Breast epithelium (tissue), 4 donors: ENCODE data around the gene EIF3L. TPM values are rescaled to one million over a fixed set of nuclear protein-coding genes. Genes with fewer than 3 reads are reported as not detected.
A peak's percentile ranks its signal among the peaks of the same experiment; 100 is the strongest.

ENCODE experiments used
- DNase-seq, 2 donors: peaks; one replicate each; pipeline ENCODE4 v3.0.0-alpha.2; 2019; ENCODE audit warnings: low spot score in 2 of 2
- H3K27ac ChIP-seq, 2 donors: fragments of 200-600 bp; sonication (generic) in 1 of 2; one replicate each; pipeline ENCODE4 v1.5.1; 2016 to 2019; ENCODE audit warnings: mild to moderate bottlenecking in 1 of 2
- H3K27me3 ChIP-seq, 2 donors: fragments of 200-600 bp; sonication (generic) in 1 of 2; one replicate each; pipeline versions ENCODE4 v1.5.1 to v1.6.0; 2017 to 2019; ENCODE audit warnings: control low read depth in 1 of 2, mild to moderate bottlenecking in 1 of 2
- H3K36me3 ChIP-seq: fragments of 200-600 bp; one replicate; pipeline ENCODE4 v1.5.1; 2019
- H3K4me1 ChIP-seq, 2 donors: fragments of 200-600 bp; sonication (generic); one replicate each; pipeline ENCODE4 v1.5.1; 2016 to 2019; ENCODE audit warnings: control low read depth in 1 of 2
- H3K4me3 ChIP-seq, 3 donors: fragments of 200-600 bp; sonication (generic); 1 replicate in 2 of 3; 2 replicates in 1 of 3; pipeline ENCODE4 v1.5.1; 2016 to 2019; ENCODE audit warnings: mild to moderate bottlenecking in 3 of 3, moderate library complexity in 2 of 3
- H3K9me3 ChIP-seq, 2 donors: fragments of 200-600 bp; sonication (generic) in 1 of 2; one replicate each; pipeline ENCODE4 v1.5.1; 2016 to 2019; ENCODE audit warnings: control low read depth in 1 of 2
- CTCF ChIP-seq, 3 donors: fragments of 450-650 bp; IDR thresholded peaks; one replicate each; pipeline ENCODE4 v1.5.1; 2016 to 2017; ENCODE audit warnings: antibody characterized with exemption in 3 of 3, mild to moderate bottlenecking in 3 of 3, moderate library complexity in 3 of 3
- POLR2A ChIP-seq: fragments of 450-650 bp; IDR thresholded peaks from one replicate; pipeline ENCODE4 v1.6.1; 2016; ENCODE audit warnings: antibody characterized with exemption, mild to moderate bottlenecking, moderate library complexity
- POLR2AphosphoS5 ChIP-seq, 3 donors: sonication (generic); formaldehyde crosslinking; IDR thresholded peaks; one replicate each; pipeline ENCODE4 v1.6.1; 2017; ENCODE audit warnings: antibody characterized with exemption in 3 of 3
- intact Hi-C: fragments of 100-400 bp; cut with DNase I; formaldehyde crosslinking; loops from one replicate; pipeline ENCODE4 v1.15.1; 2023; ENCODE audit warnings: low total_unique reads
- total RNA-seq, 3 donors: library from RNA; depleted of rRNA; stranded (reverse); fragments of >200 nt; gene quantifications; one replicate each; pipeline ENCODE4 v1.1.0, GENCODE V29; 2016

The EIF3L gene
- total RNA-seq, 3 donors from 2014 or later: 471 to 569 (median 490) TPM

GRCh38 chr22:37906364-37907008, 57.3 kb downstream of the EIF3L start:
- Histone ChIP-seq H3K27me3 (no peaks in the 10 kb centered on the region), H3K27ac (peak overlapping the region; percentile 86 to 96), H3K9me3 (no peaks in the 10 kb centered on the region), H3K36me3 (no peaks in the 10 kb centered on the region), H3K4me1 (peaks cover 5 to 8% of the 10 kb centered on the region in 2 donors), H3K4me3 (peak overlapping the region; percentile 66 to 84 (median 69))
- no peak for DNase-seq
- intact Hi-C loops: no loop called here
- no peak for TF ChIP-seq POLR2AphosphoS5 (IDR thresholded peaks at IDR 0.05)
- no peak for TF ChIP-seq POLR2A
- no peak for TF ChIP-seq CTCF (IDR thresholded peaks at IDR 0.05)

GRCh38 chr22:37907036-37907954, 58.1 kb downstream of the EIF3L start:
- Histone ChIP-seq H3K4me1 (peaks cover 5 to 8% of the 10 kb centered on the region in 2 donors), H3K27me3 (no peaks in the 10 kb centered on the region), H3K4me3 (peak overlapping the region; percentile 66 to 84 (median 69)), H3K9me3 (no peaks in the 10 kb centered on the region), H3K36me3 (no peaks in the 10 kb centered on the region), H3K27ac (peak overlapping the region; percentile 86 to 96)
- no peak for TF ChIP-seq POLR2A
- no peak for TF ChIP-seq POLR2AphosphoS5 (IDR thresholded peaks at IDR 0.05)
- DNase-seq: no peak
- intact Hi-C loops: no loop called here

GRCh38 chr22:37909766-37910165, 60.5 kb downstream of the EIF3L start:
- no peaks in the 10 kb centered on the region for H3K27me3 ChIP-seq
- H3K4me3 ChIP-seq: peak overlapping the region in 1 of 3 donors; percentile 0
- peaks cover 5 to 8% of the 10 kb centered on the region in 2 donors for H3K4me1 ChIP-seq
- H3K9me3 ChIP-seq: no peaks in the 10 kb centered on the region
- intact Hi-C loops: no loop called here
- no peak for DNase-seq
- H3K27ac ChIP-seq: peak overlapping the region; percentile 7 to 71
- H3K36me3 ChIP-seq: no peaks in the 10 kb centered on the region
- TF ChIP-seq POLR2A (no peak), CTCF (IDR thresholded peaks at IDR 0.05) (no peak)

- H3K27me3 ChIP-seq: no peaks in the 10 kb centered on the region
- TF ChIP-seq CTCF (IDR thresholded peaks at IDR 0.05) (no peak), POLR2AphosphoS5 (IDR thresholded peaks at IDR 0.05) (no peak), POLR2A (no peak)
- no peak for DNase-seq
- intact Hi-C loops: no loop called here
- no peaks in the 10 kb centered on the region for H3K9me3 ChIP-seq
- no peaks in the 10 kb centered on the region for H3K36me3 ChIP-seq
- peaks cover 5 to 8% of the 10 kb centered on the region in 2 donors for H3K4me1 ChIP-seq
- peak overlapping the region; percentile 7 to 71 for H3K27ac ChIP-seq
- peak overlapping the region in 1 of 3 donors; percentile 18 for H3K4me3 ChIP-seq
Observed at GRCh38 chr22:37910890-37911672, 61.9 kb downstream of the EIF3L start.

GRCh38 chr22:37911697-37912096, 62.5 kb downstream of the EIF3L start:
- Histone ChIP-seq H3K36me3 (no peaks in the 10 kb centered on the region), H3K9me3 (no peaks in the 10 kb centered on the region), H3K4me1 (peaks cover 5 to 8% of the 10 kb centered on the region in 2 donors), H3K27me3 (no peaks in the 10 kb centered on the region), H3K4me3 (no peak overlapping the region), H3K27ac (peak overlapping the region in 1 of 2 donors; percentile 71)
- no peak for DNase-seq
- intact Hi-C loops: no loop called here
- no peak for TF ChIP-seq POLR2A
- no peak for TF ChIP-seq POLR2AphosphoS5 (IDR thresholded peaks at IDR 0.05)
- TF ChIP-seq CTCF (IDR thresholded peaks at IDR 0.05): no peak
